ENCODE results near the gene TRIM46. TPM values are rescaled to one million over a fixed set of nuclear protein-coding genes. Genes with fewer than 3 reads are reported as not detected.

The TRIM46 gene
- total RNA-seq, 2 experiments from 2014 or later: 17.8 to 18.3 TPM

DNA sequence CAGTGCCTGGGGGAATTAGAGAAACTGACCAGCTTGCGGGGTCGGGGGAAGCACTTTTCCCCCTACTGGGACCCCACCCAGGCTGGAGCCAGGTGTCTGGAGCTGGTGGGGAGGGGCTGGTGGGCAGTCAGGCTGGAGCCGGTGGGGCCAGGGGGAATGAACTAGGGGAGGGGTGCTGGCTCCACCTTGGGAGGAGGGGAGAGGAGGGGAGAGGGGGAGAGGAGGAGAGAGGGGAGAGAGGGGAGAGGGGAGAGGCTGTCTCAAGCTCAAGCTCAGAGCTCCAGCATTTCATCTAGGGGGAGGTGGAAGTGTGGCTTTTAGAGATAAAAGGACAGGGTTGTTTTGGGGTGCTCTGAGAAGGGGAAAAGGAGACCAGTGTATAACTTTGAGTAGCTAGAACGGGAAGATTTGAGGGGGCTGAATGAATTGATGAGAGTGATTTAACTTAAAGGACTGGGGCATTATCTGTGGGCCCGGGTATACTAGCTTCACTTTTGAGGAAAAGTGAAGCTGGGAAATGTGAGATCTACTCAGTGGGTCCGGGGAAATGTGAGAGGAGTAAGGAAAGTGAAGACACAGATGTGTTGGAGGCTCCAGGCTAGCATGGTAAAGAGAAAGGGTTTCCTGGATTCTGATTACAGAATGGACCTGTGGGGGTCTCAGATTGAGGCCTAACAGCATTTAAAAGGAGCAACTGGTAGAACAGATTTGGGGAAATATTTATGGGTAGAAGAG is 43.2 kb upstream of the TRIM46 start:
- no peak for DNase-seq
- no peak overlapping the region for H3K4me3 Mint-ChIP-seq
- H3K4me1 Mint-ChIP-seq: peaks cover 40% of the 10 kb centered on the region
- CTCF ChIA-PET: interaction anchor here (0.9 to 1.6 kb wide), 4 partner anchors 37 to 45 kb away, joined by 3 to 7 read pairs (median 3); partner anchors contain the start of gene KRTCAP2
- POLR2A ChIA-PET: interaction anchor here (1.1 kb wide), 2 partner anchors 39 to 42 kb away, joined by 3 to 4 read pairs; partner anchors contain the start of gene KRTCAP2
- no peak overlapping the region for H3K27ac Mint-ChIP-seq
- H3K27me3 Mint-ChIP-seq: peaks cover 42% of the 10 kb centered on the region
- H3K9me3 Mint-ChIP-seq: no peaks in the 10 kb centered on the region
- peaks cover 7% of the 10 kb centered on the region for H3K36me3 Mint-ChIP-seq (ENCODE audit: low read depth)

DNA sequence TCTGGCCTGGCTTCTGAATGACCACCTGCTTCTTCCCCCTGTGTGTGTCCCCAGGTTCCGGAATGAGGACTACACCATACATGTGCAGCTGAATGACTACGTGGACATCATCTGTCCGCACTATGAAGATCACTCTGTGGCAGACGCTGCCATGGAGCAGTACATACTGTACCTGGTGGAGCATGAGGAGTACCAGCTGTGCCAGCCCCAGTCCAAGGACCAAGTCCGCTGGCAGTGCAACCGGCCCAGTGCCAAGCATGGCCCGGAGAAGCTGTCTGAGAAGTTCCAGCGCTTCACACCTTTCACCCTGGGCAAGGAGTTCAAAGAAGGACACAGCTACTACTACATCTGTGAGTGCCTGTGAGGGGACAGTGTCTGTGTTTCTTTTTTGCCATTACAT is 42.4 kb upstream of the TRIM46 start:
- Mint-ChIP-seq H3K36me3 (ENCODE audit: low read depth) (peaks cover 11% of the 10 kb centered on the region), H3K4me3 (no peak overlapping the region), H3K27me3 (peaks cover 38% of the 10 kb centered on the region), H3K4me1 (peaks cover 41% of the 10 kb centered on the region), H3K27ac (no peak overlapping the region), H3K9me3 (no peaks in the 10 kb centered on the region)
- POLR2A ChIA-PET: no interaction called here
- CTCF ChIA-PET: interaction anchor here (1.4 to 1.6 kb wide), 2 partner anchors 42 to 46 kb away, joined by 3 to 7 read pairs; partner anchors contain the start of gene KRTCAP2
- DNase-seq: no peak

DNA sequence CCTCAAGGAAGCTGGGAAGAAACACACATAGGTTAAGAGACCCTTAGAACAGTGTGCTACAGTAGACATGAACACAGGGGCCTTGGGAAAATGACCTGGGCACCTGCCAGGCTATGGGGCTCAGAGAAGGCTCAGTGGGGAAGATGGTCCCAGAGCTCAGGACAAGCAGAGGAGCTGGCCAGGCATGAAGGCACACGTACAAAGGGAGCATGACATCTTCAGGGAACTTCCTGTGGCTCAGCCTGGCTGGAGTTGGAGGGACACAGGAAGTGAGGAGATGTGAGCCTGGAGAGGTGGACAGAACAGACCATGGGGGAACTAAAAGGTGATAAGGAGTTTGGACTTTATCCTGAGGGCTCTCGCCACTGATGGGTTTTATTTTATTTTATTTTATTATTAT is 41.8 kb upstream of the TRIM46 start:
- Mint-ChIP-seq H3K4me3 (no peak overlapping the region), H3K4me1 (peaks cover 41% of the 10 kb centered on the region), H3K27ac (no peak overlapping the region), H3K9me3 (no peaks in the 10 kb centered on the region), H3K27me3 (peaks cover 32% of the 10 kb centered on the region), H3K36me3 (ENCODE audit: low read depth) (peaks cover 13% of the 10 kb centered on the region)
- DNase-seq: no peak
- POLR2A ChIA-PET: no interaction called here
- CTCF ChIA-PET: interaction anchor here (1.6 kb wide), 1 partner anchor 41 kb away, joined by 3 read pairs; the partner anchor contains the start of gene KRTCAP2

DNA sequence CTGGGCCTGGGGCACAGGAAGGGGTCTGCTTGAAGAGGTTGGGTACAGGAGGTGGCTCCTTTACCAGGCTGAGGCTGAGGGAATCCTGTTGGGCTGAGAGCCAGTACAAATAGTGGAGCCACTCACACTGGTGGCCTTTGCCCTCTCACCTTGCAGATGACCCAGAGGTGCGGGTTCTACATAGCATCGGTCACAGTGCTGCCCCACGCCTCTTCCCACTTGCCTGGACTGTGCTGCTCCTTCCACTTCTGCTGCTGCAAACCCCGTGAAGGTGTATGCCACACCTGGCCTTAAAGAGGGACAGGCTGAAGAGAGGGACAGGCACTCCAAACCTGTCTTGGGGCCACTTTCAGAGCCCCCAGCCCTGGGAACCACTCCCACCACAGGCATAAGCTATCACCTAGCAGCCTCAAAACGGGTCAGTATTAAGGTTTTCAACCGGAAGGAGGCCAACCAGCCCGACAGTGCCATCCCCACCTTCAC is 39.8 kb upstream of the TRIM46 start:
- H3K4me1 Mint-ChIP-seq: peaks cover 43% of the 10 kb centered on the region
- H3K27ac Mint-ChIP-seq: no peak overlapping the region
- H3K9me3 Mint-ChIP-seq: no peaks in the 10 kb centered on the region
- CTCF ChIA-PET: interaction anchor here (0.8 to 5.6 kb wide), 5 partner anchors 35 to 862 kb away, joined by 3 to 28 read pairs (median 5); partner anchors contain the start of genes HAX1 and KRTCAP2
- H3K27me3 Mint-ChIP-seq: peaks cover 14% of the 10 kb centered on the region
- no peak overlapping the region for H3K4me3 Mint-ChIP-seq
- H3K36me3 Mint-ChIP-seq (ENCODE audit: low read depth): peaks cover 33% of the 10 kb centered on the region
- POLR2A ChIA-PET: interaction anchor here (4.0 kb wide), 1 partner anchor 39 kb away, joined by 21 read pairs; the partner anchor contains the start of gene KRTCAP2
- no peak for DNase-seq

DNA sequence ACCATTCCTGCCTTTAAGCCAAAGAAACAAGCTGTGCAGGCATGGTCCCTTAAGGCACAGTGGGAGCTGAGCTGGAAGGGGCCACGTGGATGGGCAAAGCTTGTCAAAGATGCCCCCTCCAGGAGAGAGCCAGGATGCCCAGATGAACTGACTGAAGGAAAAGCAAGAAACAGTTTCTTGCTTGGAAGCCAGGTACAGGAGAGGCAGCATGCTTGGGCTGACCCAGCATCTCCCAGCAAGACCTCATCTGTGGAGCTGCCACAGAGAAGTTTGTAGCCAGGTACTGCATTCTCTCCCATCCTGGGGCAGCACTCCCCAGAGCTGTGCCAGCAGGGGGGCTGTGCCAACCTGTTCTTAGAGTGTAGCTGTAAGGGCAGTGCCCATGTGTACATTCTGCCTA is 39.3 kb upstream of the TRIM46 start:
- H3K27me3 Mint-ChIP-seq: peaks cover 10% of the 10 kb centered on the region
- peak overlapping the region; percentile 98 for H3K27ac Mint-ChIP-seq
- DNase-seq: no peak
- POLR2A ChIA-PET: interaction anchor here (1.0 to 4.0 kb wide), 3 partner anchors 38 to 525 kb away, joined by 3 to 21 read pairs (median 4); partner anchors contain the start of gene KRTCAP2
- no peaks in the 10 kb centered on the region for H3K9me3 Mint-ChIP-seq
- CTCF ChIA-PET: interaction anchor here (0.8 to 5.6 kb wide), 7 partner anchors 35 to 862 kb away, joined by 3 to 28 read pairs (median 3); partner anchors contain the start of genes HAX1 and KRTCAP2
- peaks cover 42% of the 10 kb centered on the region for H3K4me1 Mint-ChIP-seq
- peak overlapping the region; percentile 97 for H3K4me3 Mint-ChIP-seq
- H3K36me3 Mint-ChIP-seq (ENCODE audit: low read depth): peaks cover 36% of the 10 kb centered on the region

DNA sequence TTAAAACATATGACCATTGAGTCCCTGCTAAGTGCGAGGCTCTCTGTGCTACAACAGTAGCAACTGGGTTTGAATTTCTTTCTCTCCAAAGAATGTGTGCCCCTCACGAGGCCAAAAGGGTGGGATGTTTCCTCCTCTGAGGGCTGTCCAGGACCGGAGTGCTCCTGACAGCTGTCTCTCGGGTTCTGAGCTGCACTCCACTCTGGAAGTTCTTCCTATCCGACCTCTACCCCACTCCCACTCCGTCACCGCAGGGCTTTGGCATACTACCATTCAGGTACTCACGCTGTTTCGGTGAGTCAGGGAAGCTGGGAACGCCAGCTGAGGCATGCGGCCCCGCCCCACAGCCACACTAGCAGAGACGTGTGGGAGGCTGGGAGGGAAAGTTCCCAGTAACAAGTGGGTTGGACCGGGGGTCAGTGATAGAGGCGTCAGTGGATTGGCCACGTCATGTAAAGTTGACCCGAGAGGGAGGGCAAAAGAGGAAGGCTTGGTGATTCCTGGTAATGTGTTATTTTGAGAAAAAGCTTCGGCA is 38.7 kb upstream of the TRIM46 start:
- peak; percentile 53 for DNase-seq
- H3K36me3 Mint-ChIP-seq (ENCODE audit: low read depth): peaks cover 41% of the 10 kb centered on the region
- POLR2A ChIA-PET: interaction anchor here (1.0 to 4.0 kb wide), 6 partner anchors 9 to 525 kb away, joined by 3 to 21 read pairs (median 3); partner anchors contain the start of gene KRTCAP2
- H3K4me3 Mint-ChIP-seq: peak overlapping the region; percentile 97
- peak overlapping the region; percentile 98 for H3K27ac Mint-ChIP-seq
- peaks cover 46% of the 10 kb centered on the region for H3K4me1 Mint-ChIP-seq
- CTCF ChIA-PET: interaction anchor here (0.6 to 5.6 kb wide), 8 partner anchors 9 to 58 kb away, joined by 3 to 28 read pairs (median 4); partner anchors contain the start of gene KRTCAP2
- no peaks in the 10 kb centered on the region for H3K9me3 Mint-ChIP-seq
- H3K27me3 Mint-ChIP-seq: peaks cover 6% of the 10 kb centered on the region

DNA sequence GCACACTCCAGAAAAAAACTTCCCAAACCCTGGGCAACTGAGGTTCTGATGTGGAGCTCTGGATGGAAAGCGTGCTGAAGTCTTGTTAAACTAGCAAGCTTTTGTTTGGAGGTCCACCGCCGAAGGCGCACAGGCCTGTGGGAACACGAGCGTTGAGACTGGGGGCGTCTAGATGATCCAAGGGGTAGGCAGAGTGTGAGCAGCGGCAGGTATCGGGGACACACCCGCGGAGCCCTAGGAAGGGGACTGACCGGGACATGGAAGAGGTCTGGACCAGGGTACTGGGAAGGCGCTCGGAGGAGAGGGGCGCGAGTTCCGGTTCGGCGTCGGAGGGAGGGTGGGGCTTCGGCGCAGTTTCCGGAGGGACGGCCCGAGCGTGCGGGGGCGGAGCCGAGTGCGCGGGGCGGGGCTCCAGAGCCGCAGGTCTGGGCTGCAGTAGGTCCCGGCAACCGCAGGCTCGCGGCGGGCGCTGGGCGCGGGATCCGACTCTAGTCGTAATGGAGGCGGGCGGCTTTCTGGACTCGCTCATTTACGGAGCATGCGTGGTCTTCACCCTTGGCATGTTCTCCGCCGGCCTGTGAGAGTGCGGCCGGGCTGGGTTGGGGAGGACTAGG is 38.1 kb upstream of the TRIM46 start, which contains the start of gene SLC50A1:
Gene SLC50A1 (plus strand): TSS at position 438 of the 614 bp plus-strand sequence. CDS start 60 bp downstream, at position 498.
- CTCF ChIA-PET: interaction anchor here (0.6 to 5.6 kb wide), 9 partner anchors 8 to 58 kb away, joined by 3 to 28 read pairs (median 4); partner anchors contain the start of gene KRTCAP2
- peak; percentile 95 for DNase-seq
- peaks cover 45% of the 10 kb centered on the region for H3K36me3 Mint-ChIP-seq (ENCODE audit: low read depth)
- H3K27ac Mint-ChIP-seq: peak within 1 kb of the TSS; percentile 98
- POLR2A ChIA-PET: interaction anchor here (1.0 to 4.0 kb wide), 6 partner anchors 9 to 526 kb away, joined by 3 to 21 read pairs (median 3); partner anchors contain the start of gene KRTCAP2
- H3K9me3 Mint-ChIP-seq: no peaks in the 10 kb centered on the region
- peak within 1 kb of the TSS; percentile 97 for H3K4me3 Mint-ChIP-seq
- H3K27me3 Mint-ChIP-seq: peaks cover 5% of the 10 kb centered on the region
- H3K4me1 Mint-ChIP-seq: peaks cover 49% of the 10 kb centered on the region

DNA sequence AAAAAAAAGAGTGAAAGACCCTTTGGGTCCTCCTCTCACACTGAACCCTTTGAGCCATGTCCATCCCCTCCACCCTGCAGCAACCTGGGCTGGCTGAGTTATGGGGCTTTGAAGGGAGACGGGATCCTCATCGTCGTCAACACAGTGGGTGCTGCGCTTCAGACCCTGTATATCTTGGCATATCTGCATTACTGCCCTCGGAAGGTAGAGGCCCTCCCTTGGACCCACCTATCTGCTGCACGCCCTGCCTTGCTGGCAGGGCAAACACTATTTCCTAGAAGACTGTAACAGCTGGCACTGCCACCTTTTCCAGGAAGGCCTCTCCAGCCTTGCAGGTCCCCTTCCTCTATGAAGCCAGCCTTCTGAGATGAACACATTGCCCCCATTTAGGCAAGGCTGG is 36.9 kb upstream of the TRIM46 start:
- ChIA-PET POLR2A (interaction anchor here (0.8 to 4.0 kb wide), 3 partner anchors 36 to 57 kb away, joined by 3 to 21 read pairs (median 4); partner anchors contain the start of gene KRTCAP2), CTCF (interaction anchor here (1.1 to 5.6 kb wide), 7 partner anchors 21 to 84 kb away, joined by 3 to 28 read pairs (median 6); partner anchors contain the start of gene KRTCAP2)
- no peaks in the 10 kb centered on the region for H3K9me3 Mint-ChIP-seq
- H3K27me3 Mint-ChIP-seq: peaks cover 7% of the 10 kb centered on the region
- H3K4me3 Mint-ChIP-seq: peak overlapping the region; percentile 97
- H3K36me3 Mint-ChIP-seq (ENCODE audit: low read depth): peaks cover 47% of the 10 kb centered on the region
- H3K4me1 Mint-ChIP-seq: peaks cover 51% of the 10 kb centered on the region
- DNase-seq: peak; percentile 32
- peak overlapping the region; percentile 98 for H3K27ac Mint-ChIP-seq

DNA sequence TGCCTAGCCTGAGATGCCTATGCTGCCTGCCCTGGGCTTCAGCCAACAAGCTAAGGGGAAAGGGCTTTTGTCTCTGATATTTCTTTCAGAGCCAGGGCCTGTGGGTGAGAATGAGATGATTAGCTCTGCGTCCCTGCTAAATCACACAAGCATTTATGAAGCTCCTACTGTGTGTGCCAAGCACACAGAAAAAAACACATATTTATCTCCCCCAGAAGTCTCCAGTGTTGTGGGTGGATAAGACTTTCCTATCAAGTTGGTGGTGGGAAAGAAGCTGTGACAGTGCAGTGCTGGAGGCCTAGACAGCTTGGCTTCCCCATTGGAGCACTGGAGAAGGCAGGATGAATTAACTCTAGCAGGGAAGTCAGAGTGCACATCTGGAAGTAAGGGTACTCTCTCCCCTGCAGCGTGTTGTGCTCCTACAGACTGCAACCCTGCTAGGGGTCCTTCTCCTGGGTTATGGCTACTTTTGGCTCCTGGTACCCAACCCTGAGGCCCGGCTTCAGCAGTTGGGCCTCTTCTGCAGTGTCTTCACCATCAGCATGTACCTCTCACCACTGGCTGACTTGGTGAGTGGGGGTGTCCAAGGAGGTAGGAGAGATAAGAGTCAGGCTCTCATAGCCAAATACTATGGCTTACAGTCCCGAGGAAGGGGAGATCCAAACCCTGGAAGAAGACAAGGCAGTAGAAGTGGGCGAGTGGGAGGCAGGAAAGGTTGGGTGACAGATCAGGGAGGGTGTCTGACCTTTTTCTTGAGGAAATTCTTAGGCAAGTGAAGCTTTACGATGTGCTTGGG is 36.3 kb upstream of the TRIM46 start:
- peaks cover 45% of the 10 kb centered on the region for H3K36me3 Mint-ChIP-seq (ENCODE audit: low read depth)
- POLR2A ChIA-PET: interaction anchor here (0.8 to 4.0 kb wide), 4 partner anchors 30 to 56 kb away, joined by 3 to 21 read pairs (median 4); partner anchors contain the start of gene KRTCAP2
- H3K4me3 Mint-ChIP-seq: peak overlapping the region; percentile 97
- peak overlapping the region; percentile 98 for H3K27ac Mint-ChIP-seq
- no peaks in the 10 kb centered on the region for H3K9me3 Mint-ChIP-seq
- peaks cover 49% of the 10 kb centered on the region for H3K4me1 Mint-ChIP-seq
- CTCF ChIA-PET: interaction anchor here (1.1 to 5.6 kb wide), 6 partner anchors 22 to 84 kb away, joined by 3 to 28 read pairs (median 10); partner anchors contain the start of gene KRTCAP2
- no peak for DNase-seq
- peaks cover 8% of the 10 kb centered on the region for H3K27me3 Mint-ChIP-seq

DNA sequence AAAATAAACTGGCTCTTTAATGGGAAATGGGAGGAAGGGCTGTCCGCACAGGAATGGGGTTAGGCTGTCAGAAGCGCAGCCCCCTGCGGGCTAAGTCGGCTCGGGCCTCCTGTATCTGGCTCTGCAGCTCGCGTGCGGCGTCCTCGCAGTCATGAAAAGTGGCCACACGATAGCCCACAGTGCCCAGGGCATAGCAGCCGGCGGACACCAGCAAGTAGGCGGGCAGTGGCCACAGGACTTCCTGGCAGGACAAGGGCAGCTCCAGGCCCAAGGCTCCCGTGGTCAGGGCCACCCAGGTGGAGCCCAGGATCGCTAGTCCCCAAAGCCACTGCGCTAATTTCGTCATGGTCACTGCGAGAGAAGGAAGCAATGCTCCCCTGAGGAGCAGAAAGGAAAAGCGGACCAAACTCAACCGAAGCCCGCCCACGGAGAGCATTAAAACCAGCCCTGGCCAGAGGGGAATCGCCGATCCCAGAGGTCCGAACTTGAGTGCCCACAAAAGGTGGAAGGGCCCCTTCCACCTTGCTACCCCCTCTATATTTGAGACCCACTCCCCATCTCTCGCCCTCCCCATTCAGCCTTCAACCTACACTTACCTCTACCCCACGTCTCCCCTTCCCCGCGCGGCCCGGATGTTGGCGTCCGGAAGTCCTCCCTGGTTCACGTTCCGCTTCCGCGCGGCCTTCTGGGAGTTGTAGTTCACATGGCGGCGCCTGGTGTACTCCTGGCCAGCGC is 33.6 kb upstream of the TRIM46 start, which contains the start of gene DPM3:
Gene DPM3 (minus strand): TSS at position 637 of the 735 bp plus-strand sequence. CDS start 291 bp downstream, at position 346.
- ChIA-PET POLR2A (interaction anchor here (0.6 to 1.3 kb wide), 2 partner anchors 33 to 531 kb away, joined by 3 to 6 read pairs; partner anchors contain the start of gene KRTCAP2), CTCF (interaction anchor here (0.5 to 0.7 kb wide), 3 partner anchors 30 to 59 kb away, joined by 3 to 4 read pairs (median 4); partner anchors contain the start of gene KRTCAP2)
- H3K4me1 Mint-ChIP-seq: peaks cover 43% of the 10 kb centered on the region
- peak; percentile 93 for DNase-seq
- no peaks in the 10 kb centered on the region for H3K9me3 Mint-ChIP-seq
- peaks cover 13% of the 10 kb centered on the region for H3K27me3 Mint-ChIP-seq
- peak within 1 kb of the TSS; percentile 99 for H3K4me3 Mint-ChIP-seq
- H3K36me3 Mint-ChIP-seq (ENCODE audit: low read depth): peaks cover 43% of the 10 kb centered on the region
- H3K27ac Mint-ChIP-seq: peak within 1 kb of the TSS; percentile 95

DNA sequence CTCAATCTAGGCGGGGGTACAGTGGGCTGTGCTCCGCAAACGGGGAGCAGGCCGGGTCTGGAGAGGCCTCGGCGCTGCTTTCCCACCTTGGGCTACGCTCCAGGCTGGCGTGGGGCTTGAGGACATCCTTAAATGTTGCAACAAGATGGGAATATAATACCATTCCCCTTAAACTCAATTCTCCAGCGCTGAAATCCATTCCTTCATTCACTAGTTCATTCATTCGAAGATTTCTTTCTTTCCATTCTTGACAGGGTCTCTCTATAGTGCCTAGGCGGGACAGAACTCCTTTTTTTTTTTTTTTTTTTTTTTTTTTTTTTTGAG is 33.1 kb upstream of the TRIM46 start:
- peak overlapping the region; percentile 95 for H3K27ac Mint-ChIP-seq

More for the DNA sequence above, 33.1 kb upstream of the TRIM46 start:
- Mint-ChIP-seq H3K9me3 (no peaks in the 10 kb centered on the region), H3K4me3 (peak overlapping the region; percentile 99), H3K36me3 (ENCODE audit: low read depth) (peaks cover 38% of the 10 kb centered on the region), H3K27me3 (peaks cover 15% of the 10 kb centered on the region), H3K4me1 (peaks cover 38% of the 10 kb centered on the region)
- DNase-seq: no peak
- ChIA-PET POLR2A (interaction anchor here (0.6 to 1.3 kb wide), 2 partner anchors 32 to 532 kb away, joined by 3 to 6 read pairs; partner anchors contain the start of gene KRTCAP2), CTCF (interaction anchor here (0.5 to 0.6 kb wide), 2 partner anchors 30 to 32 kb away, joined by 4 read pairs; partner anchors contain the start of gene KRTCAP2)

Measured in activated CD4-positive, alpha-beta memory T cell treated with anti-CD3 and anti-CD28 coated beads, Interleukin-2, amount 10 ng/mL, durations not matched to agents 7 days and 5 days (primary cell).